ENCODE results near the gene CNTNAP5.

Gene CNTNAP5

GRCh38 chr2:124933883-124934282, 908.8 kb downstream of the CNTNAP5 start:
- DNase-seq: no peak

GRCh38 chr2:124953921-124954320, 928.8 kb downstream of the CNTNAP5 start:
- DNase-seq: no peak

- DNase-seq: no peak
Measured at GRCh38 chr2:124959581-124959980, 934.5 kb downstream of the CNTNAP5 start.

- no peak for DNase-seq
Measured at GRCh38 chr2:124961132-124961531, 936.0 kb downstream of the CNTNAP5 start.
